Spleen (tissue), 11 donors: Measurements from ENCODE around the gene TACC2. TPM values are rescaled to one million over a fixed set of nuclear protein-coding genes. Genes with fewer than 3 reads are reported as not detected.

Experiments used
- DNase-seq: peaks from one replicate; pipeline ENCODE4 v3.0.0-alpha.2; 2020
- H3K27ac ChIP-seq, 8 donors: fragments of 200-600 bp; sonication (generic) in 7 of 8; 1 replicate in 4 of 8; 2 replicates in 4 of 8; pipeline versions ENCODE4 v1.5.0 to v1.8.0; 2016 to 2021; ENCODE audit warnings: inconsistent platforms in 4 of 8, mild to moderate bottlenecking in 4 of 8, moderate library complexity in 1 of 8
- H3K27me3 ChIP-seq, 7 donors: fragments of 200-600 bp; sonication (generic) in 6 of 7; replicated peaks in 1 of 7; 1 replicate in 4 of 7; 2 replicates in 3 of 7; pipeline versions ENCODE4 v1.5.0 to v1.8.0; 2016 to 2021; ENCODE audit warnings: inconsistent platforms in 3 of 7, mild to moderate bottlenecking in 1 of 7
- H3K36me3 ChIP-seq, 6 donors: fragments of 200-600 bp; sonication (generic) in 5 of 6; 1 replicate in 4 of 6; 2 replicates in 2 of 6; pipeline versions ENCODE4 v1.5.0 to v1.8.0; 2016 to 2021; ENCODE audit warnings: inconsistent platforms in 2 of 6
- H3K4me1 ChIP-seq, 6 donors: fragments of 200-600 bp; sonication (generic) in 5 of 6; 1 replicate in 3 of 6; 2 replicates in 3 of 6; pipeline versions ENCODE4 v1.5.0 to v1.8.0; 2016 to 2021; ENCODE audit warnings: inconsistent platforms in 3 of 6
- H3K4me3 ChIP-seq, 8 donors: fragments of 200-600 bp; sonication (generic) in 7 of 8; 1 replicate in 4 of 8; 2 replicates in 4 of 8; pipeline versions ENCODE4 v1.5.0 to v1.8.0; 2016 to 2021; ENCODE audit warnings: inconsistent platforms in 4 of 8, mild to moderate bottlenecking in 4 of 8, moderate library complexity in 2 of 8
- H3K9me3 ChIP-seq, 8 donors: fragments of 200-600 bp; sonication (generic) in 7 of 8; 1 replicate in 4 of 8; 2 replicates in 4 of 8; pipeline versions ENCODE4 v1.5.0 to v1.8.0; 2016 to 2021; ENCODE audit warnings: inconsistent platforms in 4 of 8
- POLR2A ChIP-seq, 3 donors: fragments of 450-650 bp; IDR thresholded peaks; one replicate each; pipeline ENCODE4 v1.5.1; 2017; ENCODE audit warnings: antibody characterized with exemption in 3 of 3, mild to moderate bottlenecking in 1 of 3
- POLR2AphosphoS5 ChIP-seq, 3 donors: sonication (generic); formaldehyde crosslinking; IDR thresholded peaks; one replicate each; pipeline ENCODE4 v1.5.1; 2017; ENCODE audit warnings: antibody characterized with exemption in 3 of 3
- WGBS, 5 donors: extraction: QIAGEN DNeasy Blood & Tissue Kit in 3 of 5; methylation state at CpG; one replicate each; pipeline versions ENCODE4 v1.1.5 to v1.1.7; 2013 to 2018; 5-methylcytosine and 5-hydroxymethylcytosine counted together
- intact Hi-C: fragments of 100-400 bp; cut with DNase I; formaldehyde crosslinking; loops from one replicate; pipeline ENCODE4 v1.15.0; 2023; ENCODE audit warnings: low total_unique reads
- polyA plus RNA-seq, 3 donors: library from polyadenylated mRNA; stranded (reverse); fragments of 200-250 nt; gene quantifications; one replicate each; pipeline ENCODE4 v1.2.1, GENCODE V29; 2013
- total RNA-seq, 7 donors: library from RNA; depleted of rRNA in 3 of 7; stranded (reverse); fragments of >200 nt in 3 of 7; fragmentation: NEBNext Ultra II Directional in 4 of 7; extraction: Animal tissue kit (Norgen Biotek cat#: 25700) in 4 of 7; gene quantifications; one replicate each; pipeline versions ENCODE4 v1.1.0 to v1.2.1, GENCODE V29; 2016 to 2021
- TF ChIP-seq, protein P1 (sequence below), 11 experiments: fragments of 200-600 bp in 7 of 11; fragments of 450-650 bp in 4 of 11; sonication (generic) in 4 of 11; IDR thresholded peaks in 8 of 11; conservative IDR thresholded peaks in 3 of 11; 1 replicate in 7 of 11; 2 replicates in 4 of 11; pipeline versions ENCODE4 v1.4.0 to v1.8.0; 2016 to 2021; ENCODE audit warnings: antibody characterized with exemption in 11 of 11, inconsistent platforms in 4 of 11, mild to moderate bottlenecking in 1 of 11
- donor health status: healthy with polysubstance abuse.
- donor health status: DM: no; HTN: no; CAD: no; lungs with moderate emphysema.
- donor health status: DM: no; HTN: no; CAD: no.
- donor health status: Bipolar disorder and iron deficiency.
- donor health status: healthy.
- donor health status: DM: no; HTN: no; CAD: no.
- donor health status: DM: yes; HTN: yes; CAD: no.

Gene TACC2
- total and polyA plus RNA-seq, 10 donors: 2.4 to 13.9 (median 4.5) TPM

GRCh38 chr10:122154031-122154544 is 165.1 kb downstream of the TACC2 start:
- no peaks in the 10 kb centered on the region for H3K36me3 ChIP-seq
- no peak overlapping the region for H3K27ac ChIP-seq
- peak; percentile 10 for DNase-seq
- WGBS, 5 donors: 67 to 82% (median 68%) methylated on average over 10 of the region's 10 CpGs
- no peak overlapping the region for H3K4me3 ChIP-seq
- intact Hi-C loops: no loop called here
- H3K27me3 ChIP-seq: peaks cover 0 to 14% (median 0%) of the 10 kb centered on the region in 7 donors
- peaks cover 0 to 10% (median 2%) of the 10 kb centered on the region in 6 donors for H3K4me1 ChIP-seq
- TF ChIP-seq, protein P1, sequence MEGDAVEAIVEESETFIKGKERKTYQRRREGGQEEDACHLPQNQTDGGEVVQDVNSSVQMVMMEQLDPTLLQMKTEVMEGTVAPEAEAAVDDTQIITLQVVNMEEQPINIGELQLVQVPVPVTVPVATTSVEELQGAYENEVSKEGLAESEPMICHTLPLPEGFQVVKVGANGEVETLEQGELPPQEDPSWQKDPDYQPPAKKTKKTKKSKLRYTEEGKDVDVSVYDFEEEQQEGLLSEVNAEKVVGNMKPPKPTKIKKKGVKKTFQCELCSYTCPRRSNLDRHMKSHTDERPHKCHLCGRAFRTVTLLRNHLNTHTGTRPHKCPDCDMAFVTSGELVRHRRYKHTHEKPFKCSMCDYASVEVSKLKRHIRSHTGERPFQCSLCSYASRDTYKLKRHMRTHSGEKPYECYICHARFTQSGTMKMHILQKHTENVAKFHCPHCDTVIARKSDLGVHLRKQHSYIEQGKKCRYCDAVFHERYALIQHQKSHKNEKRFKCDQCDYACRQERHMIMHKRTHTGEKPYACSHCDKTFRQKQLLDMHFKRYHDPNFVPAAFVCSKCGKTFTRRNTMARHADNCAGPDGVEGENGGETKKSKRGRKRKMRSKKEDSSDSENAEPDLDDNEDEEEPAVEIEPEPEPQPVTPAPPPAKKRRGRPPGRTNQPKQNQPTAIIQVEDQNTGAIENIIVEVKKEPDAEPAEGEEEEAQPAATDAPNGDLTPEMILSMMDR (IDR thresholded peaks at IDR 0.05 in 8 of 11, conservative IDR thresholded peaks at IDR 0.05 in 3 of 11): no peak
- TF ChIP-seq POLR2AphosphoS5 (IDR thresholded peaks at IDR 0.05): no peak
- TF ChIP-seq POLR2A (IDR thresholded peaks at IDR 0.05): no peak
- H3K9me3 ChIP-seq: no peaks in the 10 kb centered on the region

- Histone ChIP-seq H3K27ac (no peak overlapping the region), H3K9me3 (no peaks in the 10 kb centered on the region), H3K27me3 (peaks cover 0 to 20% (median 0%) of the 10 kb centered on the region in 7 donors), H3K36me3 (no peaks in the 10 kb centered on the region), H3K4me1 (peaks cover 0 to 3% (median 0%) of the 10 kb centered on the region in 6 donors), H3K4me3 (no peak overlapping the region)
- peak; percentile 62 for DNase-seq
- intact Hi-C loops: no loop called here
- TF ChIP-seq, protein P1 (IDR thresholded peaks at IDR 0.05 in 8 of 11, conservative IDR thresholded peaks at IDR 0.05 in 3 of 11): no peak
- TF ChIP-seq POLR2A (IDR thresholded peaks at IDR 0.05): no peak
- TF ChIP-seq POLR2AphosphoS5 (IDR thresholded peaks at IDR 0.05): no peak
- WGBS, 5 donors: 56 to 65% (median 60%) methylated on average over 21 to 22 of the region's 22 CpGs
Measured at GRCh38 chr10:122154545-122155366, 165.8 kb downstream of the TACC2 start.

DNA sequence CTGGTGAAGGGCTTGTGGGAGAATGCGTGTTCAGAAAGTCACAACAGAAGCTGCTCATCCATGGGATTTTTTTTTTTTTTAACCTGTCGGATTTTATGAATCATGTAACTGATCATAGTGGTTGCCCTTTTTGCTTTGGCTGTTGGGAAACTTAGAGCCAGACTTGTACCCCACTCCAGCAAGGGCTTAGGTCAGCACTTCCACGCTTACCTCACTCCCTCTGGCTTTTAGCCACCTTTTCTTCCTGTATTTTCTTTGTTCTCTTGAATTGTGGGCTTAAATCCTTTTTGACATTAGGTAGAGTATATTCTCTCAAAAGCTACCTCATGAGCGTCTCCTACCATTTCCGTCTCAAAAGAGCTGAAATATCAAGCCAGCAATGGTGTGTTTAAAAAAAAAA is 168.5 kb downstream of the TACC2 start:
- 75 to 88% (median 79%) methylated on average over 5 of the region's 5 CpGs for WGBS, 5 donors
- H3K9me3 ChIP-seq: no peaks in the 10 kb centered on the region
- TF ChIP-seq, protein P1 (IDR thresholded peaks at IDR 0.05 in 8 of 11, conservative IDR thresholded peaks at IDR 0.05 in 3 of 11): no peak
- no peak for TF ChIP-seq POLR2A (IDR thresholded peaks at IDR 0.05)
- TF ChIP-seq POLR2AphosphoS5 (IDR thresholded peaks at IDR 0.05): no peak

GRCh38 chr10:122158362-122158761 is 169.4 kb downstream of the TACC2 start:
- DNase-seq: no peak
- WGBS, 5 donors: 88 to 97% (median 95%) methylated on average over 4 of the region's 4 CpGs
- Histone ChIP-seq H3K4me1 (peaks cover 0 to 11% (median 3%) of the 10 kb centered on the region in 6 donors), H3K27ac (no peak overlapping the region), H3K4me3 (no peak overlapping the region), H3K36me3 (no peaks in the 10 kb centered on the region), H3K27me3 (peaks cover 0 to 57% (median 26%) of the 10 kb centered on the region in 7 donors), H3K9me3 (no peaks in the 10 kb centered on the region)
- intact Hi-C loops: no loop called here
- TF ChIP-seq POLR2A (IDR thresholded peaks at IDR 0.05) (no peak), POLR2AphosphoS5 (IDR thresholded peaks at IDR 0.05) (no peak)
- TF ChIP-seq, protein P1 (IDR thresholded peaks at IDR 0.05 in 8 of 11, conservative IDR thresholded peaks at IDR 0.05 in 3 of 11): no peak

More for the DNA sequence above, 168.5 kb downstream of the TACC2 start:
- Histone ChIP-seq H3K27me3 (peaks cover 0 to 47% (median 17%) of the 10 kb centered on the region in 7 donors), H3K4me1 (peaks cover 0 to 2% (median 0%) of the 10 kb centered on the region in 6 donors), H3K36me3 (no peaks in the 10 kb centered on the region), H3K27ac (no peak overlapping the region), H3K4me3 (no peak overlapping the region)
- DNase-seq: no peak
- intact Hi-C loops: no loop called here
